Uterus (tissue), 4 donors: ENCODE data around the gene CTCFL. TPM values are rescaled to one million over a fixed set of nuclear protein-coding genes. Genes with fewer than 3 reads are reported as not detected.

Experiments
- DNase-seq, 2 donors: peaks; one replicate each; pipeline ENCODE4 v3.0.0-alpha.2; 2019 to 2020
- H3K27ac ChIP-seq, 2 donors: fragments of 200-600 bp; sonication (generic); 1 replicate in 1 of 2; 2 replicates in 1 of 2; pipeline ENCODE4 v1.5.1; 2016 to 2018
- H3K27me3 ChIP-seq, 2 donors: fragments of 200-600 bp; sonication (generic); one replicate each; pipeline ENCODE4 v1.5.1; 2018 to 2019; ENCODE audit warnings: control low read depth in 1 of 2
- H3K36me3 ChIP-seq, 2 donors: fragments of 200-600 bp; sonication (generic); one replicate each; pipeline ENCODE4 v1.5.1; 2019; ENCODE audit warnings: control low read depth in 1 of 2
- H3K4me1 ChIP-seq, 2 donors: fragments of 200-600 bp; sonication (generic); one replicate each; pipeline ENCODE4 v1.5.1; 2018 to 2019; ENCODE audit warnings: control low read depth in 1 of 2
- H3K4me3 ChIP-seq, 2 donors: fragments of 200-600 bp; sonication (generic); 1 replicate in 1 of 2; 2 replicates in 1 of 2; pipeline ENCODE4 v1.5.1; 2018 to 2019; ENCODE audit warnings: mild to moderate bottlenecking in 1 of 2
- H3K9me3 ChIP-seq, 2 donors: fragments of 200-600 bp; sonication (generic); one replicate each; pipeline ENCODE4 v1.5.1; 2019; ENCODE audit warnings: control low read depth in 1 of 2
- CTCF ChIP-seq, 4 experiments: fragments of 200-600 bp in 2 of 4; fragments of 450-650 bp in 2 of 4; sonication (generic) in 2 of 4; IDR thresholded peaks; one replicate each; pipeline ENCODE4 v1.5.1; 2016 to 2019; ENCODE audit warnings: antibody characterized with exemption in 4 of 4, mild to moderate bottlenecking in 2 of 4, moderate library complexity in 1 of 4
- POLR2A ChIP-seq, 2 donors: fragments of 450-650 bp; IDR thresholded peaks; one replicate each; pipeline ENCODE4 v1.6.1; 2016; ENCODE audit warnings: antibody characterized with exemption in 2 of 2, mild to moderate bottlenecking in 1 of 2, moderate library complexity in 1 of 2
- intact Hi-C: fragments of 100-400 bp; cut with DNase I; formaldehyde crosslinking; loops from one replicate; pipeline ENCODE4 v1.15.1; 2023; ENCODE audit warnings: low total_unique reads
- total RNA-seq, 4 donors: library from RNA; depleted of rRNA in 3 of 4; stranded (reverse); fragments of >200 nt in 3 of 4; gene quantifications; one replicate each; pipeline versions ENCODE4 v1.1.0 to v1.2.4, GENCODE V29; 2014 to 2023
- donor health status: DM: yes; HTN: yes; CAD: no.

The CTCFL gene
- total RNA-seq, 4 donors from 2014 or later: 0.07 TPM; not detected in 3

- no peak for TF ChIP-seq CTCF (IDR thresholded peaks at IDR 0.05)
- no peak for TF ChIP-seq POLR2A (IDR thresholded peaks at IDR 0.05)
- intact Hi-C loops: no loop called here
- Histone ChIP-seq H3K4me3 (no peak overlapping the region), H3K4me1 (no peaks in the 10 kb centered on the region), H3K27me3 (no peaks in the 10 kb centered on the region), H3K9me3 (no peaks in the 10 kb centered on the region), H3K36me3 (no peaks in the 10 kb centered on the region), H3K27ac (no peak overlapping the region)
- no peak for DNase-seq
Observed at GRCh38 chr20:57500235-57500634, 24.7 kb downstream of the CTCFL start.

- no peaks in the 10 kb centered on the region for H3K4me1 ChIP-seq
- H3K4me3 ChIP-seq: no peak overlapping the region
- no peaks in the 10 kb centered on the region for H3K9me3 ChIP-seq
- TF ChIP-seq POLR2A (IDR thresholded peaks at IDR 0.05): no peak
- TF ChIP-seq CTCF (IDR thresholded peaks at IDR 0.05): no peak
- intact Hi-C loops: loop anchor here (5.0 kb wide), 1 partner anchor 117 kb away; no protein-coding TSS in a partner anchor
- no peak for DNase-seq
- H3K27ac ChIP-seq: no peak overlapping the region
- H3K27me3 ChIP-seq: no peaks in the 10 kb centered on the region
- no peaks in the 10 kb centered on the region for H3K36me3 ChIP-seq
Observed at GRCh38 chr20:57499676-57500075, 25.3 kb downstream of the CTCFL start.

GRCh38 chr20:57498425-57499400 is 26.2 kb downstream of the CTCFL start:
- Histone ChIP-seq H3K4me3 (no peak overlapping the region), H3K27ac (no peak overlapping the region), H3K4me1 (no peaks in the 10 kb centered on the region), H3K27me3 (no peaks in the 10 kb centered on the region), H3K9me3 (no peaks in the 10 kb centered on the region), H3K36me3 (no peaks in the 10 kb centered on the region)
- intact Hi-C loops: loop anchor here (5.0 kb wide), 1 partner anchor 116 kb away; no protein-coding TSS in a partner anchor
- TF ChIP-seq CTCF (IDR thresholded peaks at IDR 0.05): no peak
- no peak for TF ChIP-seq POLR2A (IDR thresholded peaks at IDR 0.05)
- DNase-seq: no peak

GRCh38 chr20:57496592-57496991 is 28.3 kb downstream of the CTCFL start:
- no peak overlapping the region for H3K27ac ChIP-seq
- no peak overlapping the region for H3K4me3 ChIP-seq
- H3K4me1 ChIP-seq: no peaks in the 10 kb centered on the region
- TF ChIP-seq POLR2A (IDR thresholded peaks at IDR 0.05) (no peak), CTCF (IDR thresholded peaks at IDR 0.05) (no peak)
- H3K9me3 ChIP-seq: no peaks in the 10 kb centered on the region
- H3K27me3 ChIP-seq: no peaks in the 10 kb centered on the region
- no peak for DNase-seq
- intact Hi-C loops: loop anchor here (5.0 kb wide), 1 partner anchor 114 kb away; no protein-coding TSS in a partner anchor
- H3K36me3 ChIP-seq: no peaks in the 10 kb centered on the region

GRCh38 chr20:57495978-57496377 is 29.0 kb downstream of the CTCFL start:
- H3K4me3 ChIP-seq: no peak overlapping the region
- H3K9me3 ChIP-seq: no peaks in the 10 kb centered on the region
- H3K36me3 ChIP-seq: no peaks in the 10 kb centered on the region
- no peaks in the 10 kb centered on the region for H3K4me1 ChIP-seq
- no peak for TF ChIP-seq CTCF (IDR thresholded peaks at IDR 0.05)
- TF ChIP-seq POLR2A (IDR thresholded peaks at IDR 0.05): no peak
- no peak for DNase-seq
- intact Hi-C loops: loop anchor here (5.0 kb wide), 1 partner anchor 114 kb away; no protein-coding TSS in a partner anchor
- no peaks in the 10 kb centered on the region for H3K27me3 ChIP-seq
- no peak overlapping the region for H3K27ac ChIP-seq
